Measurements from ENCODE around the gene PLXDC1. TPM values are rescaled to one million over a fixed set of nuclear protein-coding genes. Genes with fewer than 3 reads are reported as not detected.

The PLXDC1 gene
- total RNA-seq, 6 donors from 2014 or later = 3.8 to 47.1 (median 10.5) TPM

DNA sequence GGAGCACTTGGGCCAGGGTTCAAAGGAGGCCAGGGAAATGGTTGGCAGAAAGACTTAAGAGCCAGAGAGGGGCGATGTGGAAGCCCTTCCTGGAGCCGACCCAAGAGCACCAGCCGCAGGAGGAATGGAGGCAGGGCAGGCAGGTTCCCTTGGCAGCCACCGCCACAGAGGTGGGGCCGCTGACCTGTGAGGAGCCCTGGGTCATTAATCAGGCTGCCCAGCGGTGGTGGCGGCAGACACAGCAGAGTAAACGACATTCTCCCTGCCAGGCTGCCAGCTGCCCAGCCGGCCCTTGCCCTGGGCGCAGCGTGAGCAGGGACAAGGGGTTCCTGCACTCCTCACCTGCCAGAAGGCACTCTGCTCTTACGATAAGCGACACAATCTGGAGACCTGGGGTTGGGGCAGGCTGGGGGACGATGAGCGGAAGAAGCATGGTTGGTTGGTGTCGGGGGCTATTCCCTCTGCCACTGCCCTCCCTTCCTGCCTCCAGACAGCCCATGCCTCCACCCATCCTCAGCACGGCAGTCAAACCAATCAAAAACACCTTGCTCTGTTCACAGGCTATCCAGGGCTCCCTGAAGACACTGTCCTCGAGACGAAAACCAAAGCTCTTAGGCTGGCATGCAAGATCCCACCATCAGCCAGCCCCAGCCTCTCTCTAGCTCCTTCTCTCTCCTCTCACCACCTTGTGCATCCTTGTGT, 40.9 kb downstream of the PLXDC1 start:
- no peak overlapping the region for H3K27ac ChIP-seq
- no peaks in the 10 kb centered on the region for H3K27me3 ChIP-seq
- DNase-seq (peak; percentile 27 to 65), ATAC-seq (ENCODE audit: low FRiP score in 2 of 2) (no peak)
- TF ChIP-seq, protein P1, sequence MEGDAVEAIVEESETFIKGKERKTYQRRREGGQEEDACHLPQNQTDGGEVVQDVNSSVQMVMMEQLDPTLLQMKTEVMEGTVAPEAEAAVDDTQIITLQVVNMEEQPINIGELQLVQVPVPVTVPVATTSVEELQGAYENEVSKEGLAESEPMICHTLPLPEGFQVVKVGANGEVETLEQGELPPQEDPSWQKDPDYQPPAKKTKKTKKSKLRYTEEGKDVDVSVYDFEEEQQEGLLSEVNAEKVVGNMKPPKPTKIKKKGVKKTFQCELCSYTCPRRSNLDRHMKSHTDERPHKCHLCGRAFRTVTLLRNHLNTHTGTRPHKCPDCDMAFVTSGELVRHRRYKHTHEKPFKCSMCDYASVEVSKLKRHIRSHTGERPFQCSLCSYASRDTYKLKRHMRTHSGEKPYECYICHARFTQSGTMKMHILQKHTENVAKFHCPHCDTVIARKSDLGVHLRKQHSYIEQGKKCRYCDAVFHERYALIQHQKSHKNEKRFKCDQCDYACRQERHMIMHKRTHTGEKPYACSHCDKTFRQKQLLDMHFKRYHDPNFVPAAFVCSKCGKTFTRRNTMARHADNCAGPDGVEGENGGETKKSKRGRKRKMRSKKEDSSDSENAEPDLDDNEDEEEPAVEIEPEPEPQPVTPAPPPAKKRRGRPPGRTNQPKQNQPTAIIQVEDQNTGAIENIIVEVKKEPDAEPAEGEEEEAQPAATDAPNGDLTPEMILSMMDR (IDR thresholded peaks at IDR 0.05) = no peak
- TF ChIP-seq POLR2AphosphoS5 (IDR thresholded peaks at IDR 0.05) (no peak), POLR2A (IDR thresholded peaks at IDR 0.05) (no peak), EP300 (IDR thresholded peaks at IDR 0.05) (no peak)
- H3K4me3 ChIP-seq = no peak overlapping the region
- no peaks in the 10 kb centered on the region for H3K36me3 ChIP-seq
- H3K4me1 ChIP-seq = peaks cover 0 to 3% (median 0%) of the 10 kb centered on the region in 4 donors
- WGBS, 2 donors = 46 to 58% methylated on average over 8 to 17 of the region's 19 CpGs
- no peaks in the 10 kb centered on the region for H3K9me3 ChIP-seq

DNA sequence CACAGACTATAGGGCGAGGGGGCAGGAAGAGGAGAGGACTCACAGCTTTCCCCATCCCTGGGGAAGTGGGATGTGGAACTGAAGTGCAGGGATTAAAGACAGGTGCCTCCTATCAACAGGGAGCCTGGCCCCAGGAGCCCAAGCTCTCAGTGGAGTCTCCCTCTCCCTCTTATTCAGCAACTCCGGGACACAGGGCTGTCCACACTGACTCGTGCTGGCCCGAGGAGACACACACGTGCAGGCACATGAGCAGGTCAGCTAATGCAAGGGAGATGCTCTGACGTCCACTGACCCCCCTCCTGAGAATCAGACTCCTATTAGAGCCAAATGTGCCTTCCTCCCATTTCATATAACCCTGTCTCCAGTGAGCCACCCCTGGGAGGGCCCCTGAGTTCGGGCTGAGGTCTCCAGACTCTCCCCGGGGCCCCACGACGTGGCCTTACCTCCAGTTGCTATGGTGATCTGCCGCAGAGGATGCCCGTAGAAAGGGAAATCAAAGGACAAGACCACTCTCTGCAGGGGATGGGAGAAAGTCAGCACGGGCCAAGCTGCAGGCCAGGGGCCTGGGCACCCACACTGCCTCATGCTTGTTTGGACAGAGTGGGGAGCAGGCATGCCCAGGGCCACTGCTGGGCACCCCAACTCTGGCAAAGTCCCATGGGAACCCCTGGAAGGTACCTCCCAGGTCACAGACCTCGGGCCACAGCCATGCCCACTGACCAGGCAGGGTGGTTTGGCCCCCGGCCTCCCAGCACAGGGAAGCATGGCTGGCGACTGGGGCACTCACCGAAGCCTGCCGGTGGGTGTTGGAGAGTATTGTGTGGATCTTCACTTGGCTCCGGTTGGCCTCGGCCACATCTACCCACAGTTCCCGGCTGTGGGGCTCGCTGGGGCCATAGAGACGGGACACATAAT, 42.7 kb downstream of the PLXDC1 start:
- DNase-seq = peak in 1 of 2 donors; percentile 73
- 76 to 94% methylated on average over 7 to 18 of the region's 23 CpGs for WGBS, 2 donors
- no peak for ATAC-seq (ENCODE audit: low FRiP score in 2 of 2)
- Histone ChIP-seq H3K27ac (no peak overlapping the region), H3K4me1 (peaks cover 0 to 3% (median 0%) of the 10 kb centered on the region in 4 donors), H3K27me3 (no peaks in the 10 kb centered on the region), H3K36me3 (no peaks in the 10 kb centered on the region), H3K4me3 (no peak overlapping the region), H3K9me3 (no peaks in the 10 kb centered on the region)
- TF ChIP-seq EP300 (IDR thresholded peaks at IDR 0.05) (no peak), POLR2AphosphoS5 (IDR thresholded peaks at IDR 0.05) (no peak), POLR2A (IDR thresholded peaks at IDR 0.05) (no peak)
- TF ChIP-seq, protein P1 (IDR thresholded peaks at IDR 0.05) = no peak

DNA sequence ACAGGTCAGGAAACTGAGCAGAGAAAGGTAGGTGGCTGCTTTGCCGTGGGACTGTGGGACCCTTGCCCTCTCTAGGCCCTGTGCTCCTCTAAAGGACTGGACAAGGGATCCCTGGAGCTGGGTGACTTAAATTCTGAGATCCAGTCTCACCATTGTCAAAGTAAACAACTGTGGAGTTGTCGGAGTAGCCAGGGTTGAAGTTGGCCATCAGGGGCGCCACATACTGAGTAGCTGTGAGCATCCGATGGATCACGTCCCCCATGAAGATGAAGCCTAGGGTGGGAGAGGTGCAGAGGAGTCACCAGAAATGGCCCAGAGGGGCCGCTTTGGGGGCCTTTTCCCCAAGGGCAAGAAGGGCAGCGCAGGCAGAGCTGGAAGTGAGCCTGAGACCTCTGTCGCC, 43.5 kb downstream of the PLXDC1 start:
- H3K9me3 ChIP-seq = no peaks in the 10 kb centered on the region
- H3K27ac ChIP-seq = no peak overlapping the region
- 88 to 92% methylated on average over 6 to 8 of the region's 8 CpGs for WGBS, 2 donors
- DNase-seq = no peak
- no peak for TF ChIP-seq POLR2A (IDR thresholded peaks at IDR 0.05)
- TF ChIP-seq, protein P1 (IDR thresholded peaks at IDR 0.05) = no peak
- no peak for TF ChIP-seq POLR2AphosphoS5 (IDR thresholded peaks at IDR 0.05)
- TF ChIP-seq EP300 (IDR thresholded peaks at IDR 0.05) = no peak
- peaks cover 0 to 3% (median 0%) of the 10 kb centered on the region in 4 donors for H3K4me1 ChIP-seq
- H3K27me3 ChIP-seq = no peaks in the 10 kb centered on the region
- no peak overlapping the region for H3K4me3 ChIP-seq
- ATAC-seq (ENCODE audit: low FRiP score in 2 of 2) = no peak
- H3K36me3 ChIP-seq = no peaks in the 10 kb centered on the region

DNA sequence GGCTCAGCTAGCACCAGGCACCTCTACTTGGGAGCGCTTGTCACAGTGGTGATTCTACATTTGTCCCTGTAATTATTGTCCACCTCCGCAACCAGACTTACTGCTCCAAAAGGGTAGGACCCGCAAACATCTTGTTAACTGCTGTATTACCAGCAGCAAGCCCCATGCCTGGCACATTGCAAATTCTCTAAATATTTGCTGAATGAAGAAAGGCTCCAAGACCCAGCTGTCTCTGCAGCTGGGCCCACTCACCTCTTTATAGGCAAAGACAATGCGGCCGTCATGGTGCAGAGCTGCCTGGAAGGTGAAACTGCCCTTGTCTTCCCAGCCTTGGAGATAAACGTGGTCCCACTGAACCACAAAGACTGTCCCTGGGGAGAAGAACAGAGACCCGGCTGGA, 44.3 kb downstream of the PLXDC1 start:
- DNase-seq = no peak
- H3K36me3 ChIP-seq = no peaks in the 10 kb centered on the region

More for the DNA sequence above, 44.3 kb downstream of the PLXDC1 start:
- Histone ChIP-seq H3K4me3 (no peak overlapping the region), H3K27me3 (no peaks in the 10 kb centered on the region), H3K27ac (no peak overlapping the region), H3K4me1 (peaks cover 0 to 3% (median 0%) of the 10 kb centered on the region in 4 donors), H3K9me3 (no peaks in the 10 kb centered on the region)
- 91 to 93% methylated on average over 6 to 7 of the region's 7 CpGs for WGBS, 2 donors
- TF ChIP-seq, protein P1 (IDR thresholded peaks at IDR 0.05) = no peak
- TF ChIP-seq EP300 (IDR thresholded peaks at IDR 0.05) (no peak), POLR2AphosphoS5 (IDR thresholded peaks at IDR 0.05) (no peak), POLR2A (IDR thresholded peaks at IDR 0.05) (no peak)
- ATAC-seq (ENCODE audit: low FRiP score in 2 of 2) = no peak
